Measurements from ENCODE around the gene WDR5.

WDR5 gene

DNA sequence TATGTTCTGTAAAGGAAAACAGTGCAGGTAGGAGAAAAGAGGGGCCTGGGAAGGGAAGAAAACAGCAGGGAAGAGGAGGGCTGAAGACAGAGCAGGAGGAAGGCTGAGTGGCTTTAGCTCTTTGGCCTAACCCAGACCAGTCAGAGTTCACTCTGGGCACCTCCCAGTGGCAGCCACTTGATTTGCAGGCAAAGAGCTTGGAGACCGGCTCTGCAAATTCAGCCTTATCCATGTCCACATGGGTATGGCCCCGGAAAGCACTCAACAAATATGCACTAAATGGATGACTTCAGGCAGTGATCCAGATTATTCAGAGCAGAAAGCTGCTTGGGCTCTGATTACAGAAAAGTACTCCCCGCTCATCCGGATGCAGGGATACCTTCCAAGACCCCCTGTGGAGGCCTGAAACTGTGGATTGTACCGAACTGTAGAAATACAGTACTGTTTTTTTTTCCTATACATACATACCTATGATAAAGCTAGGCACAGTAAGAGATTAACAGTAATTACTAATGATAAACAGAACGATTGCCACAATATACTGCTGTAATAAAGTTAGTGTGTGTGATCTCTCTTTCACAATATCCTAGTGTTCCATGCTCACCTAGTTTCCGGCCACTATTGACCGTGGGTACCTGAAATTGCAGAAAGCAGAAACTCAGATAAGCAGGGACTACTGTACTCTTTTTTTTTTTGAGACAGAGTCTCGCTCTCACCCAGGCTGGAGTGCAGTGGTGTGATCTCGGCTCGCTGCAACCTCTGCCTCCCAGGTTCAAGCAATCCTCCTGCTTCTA lies 33.1 kb downstream of the WDR5 start:
- TF ChIP-seq OVOL3 (tag by site-specific recombination; IDR thresholded peaks at IDR 0.05) (no peak), ZNF76 (tag by site-specific recombination; IDR thresholded peaks at IDR 0.05; ENCODE audit: borderline replicate concordance, low read depth) (no peak), ZNF544 (tag by site-specific recombination; IDR thresholded peaks at IDR 0.05) (no peak), ZNF654 (tag by site-specific recombination; IDR thresholded peaks at IDR 0.05; ENCODE audit: low read depth) (no peak), ZNF837 (tag by site-specific recombination; IDR thresholded peaks at IDR 0.05) (no peak), ZNF549 (tag by site-specific recombination; IDR thresholded peaks at IDR 0.05) (no peak)
- TF ChIP-seq, protein P1, sequence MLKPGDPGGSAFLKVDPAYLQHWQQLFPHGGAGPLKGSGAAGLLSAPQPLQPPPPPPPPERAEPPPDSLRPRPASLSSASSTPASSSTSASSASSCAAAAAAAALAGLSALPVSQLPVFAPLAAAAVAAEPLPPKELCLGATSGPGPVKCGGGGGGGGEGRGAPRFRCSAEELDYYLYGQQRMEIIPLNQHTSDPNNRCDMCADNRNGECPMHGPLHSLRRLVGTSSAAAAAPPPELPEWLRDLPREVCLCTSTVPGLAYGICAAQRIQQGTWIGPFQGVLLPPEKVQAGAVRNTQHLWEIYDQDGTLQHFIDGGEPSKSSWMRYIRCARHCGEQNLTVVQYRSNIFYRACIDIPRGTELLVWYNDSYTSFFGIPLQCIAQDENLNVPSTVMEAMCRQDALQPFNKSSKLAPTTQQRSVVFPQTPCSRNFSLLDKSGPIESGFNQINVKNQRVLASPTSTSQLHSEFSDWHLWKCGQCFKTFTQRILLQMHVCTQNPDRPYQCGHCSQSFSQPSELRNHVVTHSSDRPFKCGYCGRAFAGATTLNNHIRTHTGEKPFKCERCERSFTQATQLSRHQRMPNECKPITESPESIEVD (tag by site-specific recombination; IDR thresholded peaks at IDR 0.05): no peak
- TF ChIP-seq, protein P2, sequence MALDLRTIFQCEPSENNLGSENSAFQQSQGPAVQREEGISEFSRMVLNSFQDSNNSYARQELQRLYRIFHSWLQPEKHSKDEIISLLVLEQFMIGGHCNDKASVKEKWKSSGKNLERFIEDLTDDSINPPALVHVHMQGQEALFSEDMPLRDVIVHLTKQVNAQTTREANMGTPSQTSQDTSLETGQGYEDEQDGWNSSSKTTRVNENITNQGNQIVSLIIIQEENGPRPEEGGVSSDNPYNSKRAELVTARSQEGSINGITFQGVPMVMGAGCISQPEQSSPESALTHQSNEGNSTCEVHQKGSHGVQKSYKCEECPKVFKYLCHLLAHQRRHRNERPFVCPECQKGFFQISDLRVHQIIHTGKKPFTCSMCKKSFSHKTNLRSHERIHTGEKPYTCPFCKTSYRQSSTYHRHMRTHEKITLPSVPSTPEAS (tag by site-specific recombination; IDR thresholded peaks at IDR 0.05): no peak
- Histone ChIP-seq H3K4me3 (ENCODE audit: low read depth, low read length) (no peak overlapping the region), H3K36me3 (ENCODE audit: control insufficient read depth in 2 of 2, insufficient read depth in 1 of 2, low read length in 2 of 2) (no peaks in the 10 kb centered on the region), H3K27ac (ENCODE audit: extremely low read depth, low read depth, low read length) (no peak overlapping the region), H3K9me3 (ENCODE audit: control insufficient read depth, insufficient read depth, low read depth, low read length) (no peaks in the 10 kb centered on the region), H3K4me1 (ENCODE audit: control insufficient read depth, insufficient read depth, low read length) (no peaks in the 10 kb centered on the region; the same call in 1 of the 2 replicates)
- ChIA-PET POLR2A (interaction anchor here (0.9 kb wide), 1 partner anchor 157 kb away, joined by 3 read pairs; no protein-coding TSS in a partner anchor), CTCF (interaction anchor here (0.6 to 5.5 kb wide), 17 partner anchors 10 to 1344 kb away, joined by 3 to 129 read pairs (median 4); partner anchors contain the start of gene WDR5)

DNA sequence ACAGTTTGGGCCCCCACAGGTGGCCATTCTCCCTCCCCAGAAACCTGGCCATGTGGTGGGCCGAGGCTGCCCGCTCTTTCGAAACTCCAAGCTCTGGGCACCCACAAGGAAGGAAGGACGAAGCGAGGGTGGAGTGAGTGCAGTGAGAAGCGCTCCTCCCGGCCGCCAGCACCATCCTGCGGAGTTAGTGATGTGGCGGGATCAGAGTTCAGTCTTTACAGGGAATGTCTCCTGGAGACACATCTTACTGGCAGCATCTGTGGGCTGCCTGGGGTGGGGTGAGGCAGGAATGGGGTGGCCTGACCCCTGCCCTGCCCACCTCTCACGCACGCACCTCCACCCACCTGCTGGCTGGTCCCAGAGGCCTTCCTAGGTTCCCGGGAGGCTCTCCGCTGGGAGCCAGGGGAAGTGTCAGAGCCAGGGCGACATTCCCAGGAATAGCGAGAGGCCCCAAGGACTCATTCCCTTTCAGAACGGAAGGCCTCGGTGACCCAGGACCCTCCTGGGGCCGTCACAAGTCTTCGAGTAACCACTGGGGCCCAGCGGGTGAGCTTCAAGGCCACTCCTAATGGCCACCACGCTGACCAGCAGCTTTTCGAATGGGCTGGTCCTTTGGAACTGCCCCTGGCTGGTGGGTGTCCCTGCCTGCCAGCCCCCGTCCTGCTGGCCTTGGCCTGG lies 34.0 kb downstream of the WDR5 start:
- ChIA-PET POLR2A (interaction anchor here (1.9 kb wide), 1 partner anchor 273 kb away, joined by 10 read pairs; no protein-coding TSS in a partner anchor), CTCF (interaction anchor here (0.5 to 5.5 kb wide), 19 partner anchors 10 to 677 kb away, joined by 3 to 129 read pairs (median 5); no protein-coding TSS in a partner anchor)
- no peaks in the 10 kb centered on the region; the same call in 1 of the 2 replicates for H3K4me1 ChIP-seq (ENCODE audit: control insufficient read depth, insufficient read depth, low read length)
- TF ChIP-seq ZIC2 (tag by site-specific recombination; IDR thresholded peaks at IDR 0.05) (peak; percentile 66), ZNF791 (tag by site-specific recombination; IDR thresholded peaks at IDR 0.05) (no peak)
- H3K9me3 ChIP-seq (ENCODE audit: control insufficient read depth, insufficient read depth, low read depth, low read length): no peaks in the 10 kb centered on the region
- no peak overlapping the region for H3K27ac ChIP-seq (ENCODE audit: extremely low read depth, low read depth, low read length)
- no peak overlapping the region for H3K4me3 ChIP-seq (ENCODE audit: low read depth, low read length)
- H3K36me3 ChIP-seq (ENCODE audit: control insufficient read depth in 2 of 2, insufficient read depth in 1 of 2, low read length in 2 of 2): no peaks in the 10 kb centered on the region

DNA sequence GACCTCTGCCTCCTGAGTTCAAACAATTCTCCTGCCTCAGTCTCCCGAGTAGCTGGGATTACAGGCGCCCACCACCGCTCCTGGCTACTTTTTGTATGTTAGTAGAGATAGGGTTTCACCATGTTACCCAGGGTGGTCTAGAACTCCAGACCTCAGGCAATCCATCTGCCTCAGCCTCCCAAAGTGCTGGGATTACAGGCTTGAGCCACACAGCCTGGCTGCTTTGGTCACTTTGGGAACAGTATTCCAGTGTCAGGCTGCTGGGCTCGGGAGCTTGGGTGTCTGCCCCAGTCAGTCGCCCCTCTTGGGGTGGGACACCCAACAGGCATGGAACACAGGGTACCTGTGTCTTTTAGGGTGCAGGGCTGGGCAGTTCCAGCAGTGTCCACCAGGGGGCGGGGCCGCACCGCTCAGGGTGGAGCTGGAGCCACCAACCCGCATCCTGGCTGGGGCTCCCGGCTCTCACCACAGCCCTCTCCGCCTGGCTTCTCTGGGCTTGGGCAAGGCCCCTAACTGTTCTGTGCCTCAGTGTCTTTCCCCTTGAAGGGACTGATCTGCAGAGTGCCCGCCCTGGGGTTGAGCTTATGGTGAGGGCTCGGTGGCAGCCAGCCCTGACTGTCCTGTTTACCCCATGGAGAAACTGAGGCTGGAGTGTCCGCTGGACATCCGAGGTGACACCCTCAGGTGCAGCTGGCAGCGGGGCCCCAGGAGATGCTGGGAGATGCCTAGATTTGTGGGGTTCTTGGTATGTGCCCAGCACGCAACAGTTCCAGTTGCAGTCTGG lies 34.8 kb downstream of the WDR5 start:
- Histone ChIP-seq H3K36me3 (ENCODE audit: control insufficient read depth in 2 of 2, insufficient read depth in 1 of 2, low read length in 2 of 2) (no peaks in the 10 kb centered on the region), H3K4me1 (ENCODE audit: control insufficient read depth, insufficient read depth, low read length) (no peaks in the 10 kb centered on the region; the same call in 1 of the 2 replicates), H3K9me3 (ENCODE audit: control insufficient read depth, insufficient read depth, low read depth, low read length) (no peaks in the 10 kb centered on the region), H3K4me3 (ENCODE audit: low read depth, low read length) (no peak overlapping the region), H3K27ac (ENCODE audit: extremely low read depth, low read depth, low read length) (no peak overlapping the region)
- no peak for TF ChIP-seq ZNF354C (tag by site-specific recombination; IDR thresholded peaks at IDR 0.05; ENCODE audit: borderline replicate concordance, low read depth)
- TF ChIP-seq BCL11A (tag by site-specific recombination; IDR thresholded peaks at IDR 0.05; ENCODE audit: low read depth): no peak
- TF ChIP-seq, protein P3, sequence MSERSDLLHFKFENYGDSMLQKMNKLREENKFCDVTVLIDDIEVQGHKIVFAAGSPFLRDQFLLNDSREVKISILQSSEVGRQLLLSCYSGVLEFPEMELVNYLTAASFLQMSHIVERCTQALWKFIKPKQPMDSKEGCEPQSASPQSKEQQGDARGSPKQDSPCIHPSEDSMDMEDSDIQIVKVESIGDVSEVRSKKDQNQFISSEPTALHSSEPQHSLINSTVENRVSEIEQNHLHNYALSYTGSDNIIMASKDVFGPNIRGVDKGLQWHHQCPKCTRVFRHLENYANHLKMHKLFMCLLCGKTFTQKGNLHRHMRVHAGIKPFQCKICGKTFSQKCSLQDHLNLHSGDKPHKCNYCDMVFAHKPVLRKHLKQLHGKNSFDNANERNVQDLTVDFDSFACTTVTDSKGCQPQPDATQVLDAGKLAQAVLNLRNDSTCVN (tag by site-specific recombination; optimal IDR thresholded peaks at IDR 0.05): peak; percentile 17
- no peak for TF ChIP-seq ZNF791 (tag by site-specific recombination; IDR thresholded peaks at IDR 0.05)
- TF ChIP-seq REPIN1 (tag by site-specific recombination; IDR thresholded peaks at IDR 0.05; ENCODE audit: low read depth): no peak
- ChIA-PET POLR2A (interaction anchor here (0.7 to 1.9 kb wide), 3 partner anchors 101 to 272 kb away, joined by 3 to 10 read pairs (median 3); no protein-coding TSS in a partner anchor), CTCF (interaction anchor here (0.5 to 5.5 kb wide), 49 partner anchors 8 to 1233 kb away, joined by 3 to 129 read pairs (median 4); no protein-coding TSS in a partner anchor)
